Neural cell (in vitro differentiated cells): Measurements from ENCODE around the gene PGAP1. TPM values are rescaled to one million over a fixed set of nuclear protein-coding genes. Genes with fewer than 3 reads are reported as not detected.

Source experiments
- H2AFZ ChIP-seq: fragments of 200-600, 300-800 bp; sonication (generic), shearing (Covaris generic); 2 replicates; pipeline ENCODE4 v1.6.0; 2014; ENCODE audit warnings: low read depth, mild to moderate bottlenecking, antibody characterized with exemption, low read length, moderate library complexity
- H3F3A ChIP-seq: fragments of 200-600 bp; shearing (Covaris generic); 2 replicates; pipeline ENCODE4 v1.6.1; 2016; ENCODE audit warnings: mild to moderate bottlenecking, moderate library complexity, mixed read lengths, antibody characterized with exemption, low read length; ENCODE audit not compliant: insufficient read depth, poor library complexity, severe bottlenecking
- H3K27ac ChIP-seq: fragments of 200-600, 300-800 bp; sonication (generic), shearing (Covaris generic); 2 replicates; pipeline ENCODE4 v1.5.1; 2014; ENCODE audit warnings: mild to moderate bottlenecking, low read length, moderate library complexity
- H3K27me3 ChIP-seq: fragments of 300-800, 200-600 bp; sonication (generic), shearing (Covaris generic); 2 replicates; pipeline ENCODE4 v1.6.0; 2014; ENCODE audit warnings: mild to moderate bottlenecking, low read depth, low read length, moderate library complexity; ENCODE audit not compliant: insufficient read depth
- H3K36me3 ChIP-seq: fragments of 300-800, 200-600 bp; sonication (generic), shearing (Covaris generic); 2 replicates; pipeline ENCODE4 v1.5.1; 2014; ENCODE audit warnings: mild to moderate bottlenecking, antibody characterized with exemption, low read length, moderate library complexity; ENCODE audit not compliant: insufficient read depth
- H3K4me2 ChIP-seq: fragments of 300-800, 200-600 bp; sonication (generic), shearing (Covaris generic); 2 replicates; pipeline ENCODE4 v1.6.0; 2014; ENCODE audit warnings: mild to moderate bottlenecking, low read length
- H3K4me3 ChIP-seq: fragments of 300-800, 200-600 bp; sonication (generic), shearing (Covaris generic); 2 replicates; pipeline ENCODE4 v1.5.1; 2014; ENCODE audit warnings: mild to moderate bottlenecking, low read length, moderate library complexity
- H3K79me2 ChIP-seq: fragments of 200-600 bp; shearing (Covaris generic); replicated peaks from 2 replicates; pipeline ENCODE4 v1.6.0; 2014; ENCODE audit warnings: mild to moderate bottlenecking, low read length, moderate library complexity; ENCODE audit not compliant: insufficient read depth
- H3K9ac ChIP-seq: fragments of 300-800, 200-600 bp; sonication (generic), shearing (Covaris generic); 2 replicates; pipeline ENCODE4 v1.6.1; 2016; ENCODE audit warnings: mild to moderate bottlenecking, low read length, mixed read lengths
- H3K9me2 ChIP-seq: fragments of 200-600 bp; shearing (Covaris generic); 2 replicates; pipeline ENCODE4 v1.6.1; 2016; ENCODE audit warnings: mild to moderate bottlenecking, low read length, mixed read lengths; ENCODE audit not compliant: insufficient read depth
- H3K9me3 ChIP-seq: fragments of 200-600, 300-800 bp; sonication (generic), shearing (Covaris generic); 2 replicates; pipeline ENCODE4 v1.6.1; 2016; ENCODE audit warnings: mild to moderate bottlenecking, mixed run types, low read length, moderate library complexity, mixed read lengths
- H4K20me1 ChIP-seq: fragments of 200-600 bp; shearing (Covaris generic); 2 replicates; pipeline ENCODE4 v1.6.1; 2016; ENCODE audit warnings: mild to moderate bottlenecking, mixed run types; ENCODE audit not compliant: insufficient read depth
- CTCF ChIP-seq: fragments of 450-650 bp; IDR thresholded peaks from 2 replicates; pipeline ENCODE4 v1.5.1; 2014; ENCODE audit warnings: antibody characterized with exemption, mild to moderate bottlenecking, moderate library complexity; ENCODE audit not compliant: poor library complexity, severe bottlenecking
- EP300 ChIP-seq: fragments of 450-650 bp; conservative IDR thresholded peaks from 2 replicates; pipeline ENCODE4 v1.6.1; 2014; ENCODE audit warnings: antibody characterized with exemption, mild to moderate bottlenecking, moderate library complexity; ENCODE audit not compliant: poor library complexity, severe bottlenecking
- EZH2 ChIP-seq: fragments of 200-600, 300-800 bp; shearing (Covaris generic), sonication (generic); IDR thresholded peaks from 2 replicates; pipeline ENCODE4 v1.6.1; 2014; ENCODE audit warnings: antibody characterized with exemption, low read length, borderline replicate concordance, mild to moderate bottlenecking; ENCODE audit not compliant: insufficient read depth, poor library complexity, severe bottlenecking
- MXI1 ChIP-seq: fragments of 450-650 bp; conservative IDR thresholded peaks from 2 replicates; pipeline ENCODE4 v1.6.1; 2014; ENCODE audit warnings: antibody characterized with exemption, mild to moderate bottlenecking; ENCODE audit not compliant: poor library complexity, severe bottlenecking
- POLR2AphosphoS5 ChIP-seq: IDR thresholded peaks from 2 replicates; pipeline ENCODE4 v1.6.1; 2012
- RAD21 ChIP-seq: fragments of 450-650 bp; conservative IDR thresholded peaks from 2 replicates; pipeline ENCODE4 v1.6.1; 2014; ENCODE audit warnings: antibody characterized with exemption, mild to moderate bottlenecking, moderate library complexity
- SMC3 ChIP-seq: fragments of 450-650 bp; conservative IDR thresholded peaks from 2 replicates; pipeline ENCODE4 v1.6.1; 2014; ENCODE audit warnings: antibody characterized with exemption, mild to moderate bottlenecking, moderate library complexity; ENCODE audit not compliant: poor library complexity
- TAF1 ChIP-seq: IDR thresholded peaks from 2 replicates; pipeline ENCODE4 v1.6.1; 2012; ENCODE audit warnings: low read depth
- polyA plus RNA-seq: library from polyadenylated mRNA; depleted of rRNA; stranded (reverse); fragments of >200 nt; gene quantifications from 2 replicates; pipeline ENCODE4 v1.2.3, GENCODE V29; 2014
- TF ChIP-seq, protein P1 (sequence below): IDR thresholded peaks from 2 replicates; pipeline ENCODE4 v1.6.1; 2012; ENCODE audit warnings: borderline replicate concordance

The PGAP1 gene
- polyA plus RNA-seq, 1 donor from 2014 or later = 63.3 TPM

DNA sequence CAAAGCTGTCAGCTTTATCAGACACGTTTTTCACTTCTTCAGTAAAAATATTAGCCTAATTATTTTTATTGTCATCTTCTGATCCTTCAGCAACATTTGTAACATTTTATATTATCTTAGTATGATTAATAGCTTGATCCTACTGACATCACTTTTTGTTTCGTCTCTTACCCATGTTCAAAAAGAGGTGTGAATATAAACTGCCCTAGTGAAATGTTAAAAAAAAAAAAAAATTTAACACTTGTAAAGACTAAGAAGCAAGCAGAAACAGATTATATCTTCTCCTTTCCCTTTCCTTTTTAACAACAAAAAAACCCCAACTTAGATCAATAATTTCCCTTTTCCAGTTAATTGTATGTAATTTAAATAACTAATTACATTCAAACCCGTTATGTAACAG is 81.1 kb downstream of the PGAP1 start:
- H4K20me1 ChIP-seq = no peaks in the 10 kb centered on the region
- TF ChIP-seq MXI1 = no peak
- no peak for TF ChIP-seq POLR2AphosphoS5
- TF ChIP-seq, protein P1, sequence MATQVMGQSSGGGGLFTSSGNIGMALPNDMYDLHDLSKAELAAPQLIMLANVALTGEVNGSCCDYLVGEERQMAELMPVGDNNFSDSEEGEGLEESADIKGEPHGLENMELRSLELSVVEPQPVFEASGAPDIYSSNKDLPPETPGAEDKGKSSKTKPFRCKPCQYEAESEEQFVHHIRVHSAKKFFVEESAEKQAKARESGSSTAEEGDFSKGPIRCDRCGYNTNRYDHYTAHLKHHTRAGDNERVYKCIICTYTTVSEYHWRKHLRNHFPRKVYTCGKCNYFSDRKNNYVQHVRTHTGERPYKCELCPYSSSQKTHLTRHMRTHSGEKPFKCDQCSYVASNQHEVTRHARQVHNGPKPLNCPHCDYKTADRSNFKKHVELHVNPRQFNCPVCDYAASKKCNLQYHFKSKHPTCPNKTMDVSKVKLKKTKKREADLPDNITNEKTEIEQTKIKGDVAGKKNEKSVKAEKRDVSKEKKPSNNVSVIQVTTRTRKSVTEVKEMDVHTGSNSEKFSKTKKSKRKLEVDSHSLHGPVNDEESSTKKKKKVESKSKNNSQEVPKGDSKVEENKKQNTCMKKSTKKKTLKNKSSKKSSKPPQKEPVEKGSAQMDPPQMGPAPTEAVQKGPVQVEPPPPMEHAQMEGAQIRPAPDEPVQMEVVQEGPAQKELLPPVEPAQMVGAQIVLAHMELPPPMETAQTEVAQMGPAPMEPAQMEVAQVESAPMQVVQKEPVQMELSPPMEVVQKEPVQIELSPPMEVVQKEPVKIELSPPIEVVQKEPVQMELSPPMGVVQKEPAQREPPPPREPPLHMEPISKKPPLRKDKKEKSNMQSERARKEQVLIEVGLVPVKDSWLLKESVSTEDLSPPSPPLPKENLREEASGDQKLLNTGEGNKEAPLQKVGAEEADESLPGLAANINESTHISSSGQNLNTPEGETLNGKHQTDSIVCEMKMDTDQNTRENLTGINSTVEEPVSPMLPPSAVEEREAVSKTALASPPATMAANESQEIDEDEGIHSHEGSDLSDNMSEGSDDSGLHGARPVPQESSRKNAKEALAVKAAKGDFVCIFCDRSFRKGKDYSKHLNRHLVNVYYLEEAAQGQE = no peak
- TF ChIP-seq EP300 = no peak
- TF ChIP-seq TAF1 = no peak
- TF ChIP-seq CTCF = no peak
- H3K9me2 ChIP-seq = no peaks in the 10 kb centered on the region
- no peak overlapping the region for H3K4me3 ChIP-seq
- no peaks in the 10 kb centered on the region for H3K9me3 ChIP-seq
- H3K27me3 ChIP-seq = no peaks in the 10 kb centered on the region
- H3K9ac ChIP-seq = no peak overlapping the region
- no peak overlapping the region for H3K4me2 ChIP-seq
- no peak overlapping the region for H3K27ac ChIP-seq
- H3F3A ChIP-seq = peaks cover 4% of the 10 kb centered on the region
- no peaks in the 10 kb centered on the region for H3K79me2 ChIP-seq
- H2AFZ ChIP-seq = no peak overlapping the region
- H3K36me3 ChIP-seq = peaks cover 4% of the 10 kb centered on the region

GRCh38 chr2:196840171-196840570 is 86.3 kb downstream of the PGAP1 start:
- H3K27me3 ChIP-seq = no peaks in the 10 kb centered on the region
- H3K36me3 ChIP-seq = peaks cover 7% of the 10 kb centered on the region
- H3F3A ChIP-seq = peaks cover 4% of the 10 kb centered on the region
- H3K79me2 ChIP-seq = no peaks in the 10 kb centered on the region
- H3K9me2 ChIP-seq = no peaks in the 10 kb centered on the region
- no peaks in the 10 kb centered on the region for H3K9me3 ChIP-seq
- H3K9ac ChIP-seq = no peak overlapping the region
- H3K27ac ChIP-seq = no peak overlapping the region
- H3K4me3 ChIP-seq = no peak overlapping the region
- no peak overlapping the region for H2AFZ ChIP-seq
- H4K20me1 ChIP-seq = no peaks in the 10 kb centered on the region
- H3K4me2 ChIP-seq = no peak overlapping the region
- TF ChIP-seq CTCF (no peak), SMC3 (no peak), TAF1 (no peak), RAD21 (no peak), MXI1 (no peak), EP300 (no peak), EZH2 (no peak), POLR2AphosphoS5 (no peak)
- TF ChIP-seq, protein P1 = no peak
